RWPE2 (cell line): ENCODE data around the gene DCT.

Experiments used
- ATAC-seq: fragments of 200-7000 bp; cut with Tn5 transposase; 3 replicates; pipeline ENCODE4 v1.9.1; 2021; ENCODE audit warnings: low read depth
- DNase-seq: peaks from one replicate; pipeline ENCODE4 v3.0.0-alpha.2; 2020; ENCODE audit warnings: low spot score
- H3K27ac ChIP-seq: fragments of 450-650 bp; 2 replicates; pipeline ENCODE4 v1.5.1; 2017; ENCODE audit warnings: mild to moderate bottlenecking; ENCODE audit not compliant: poor library complexity, severe bottlenecking
- H3K27me3 ChIP-seq: fragments of 250-450 bp; sonication (Bioruptor Pico); 2 replicates; pipeline ENCODE4 v1.5.1; 2021; ENCODE audit warnings: mild to moderate bottlenecking, moderate library complexity; ENCODE audit not compliant: insufficient read depth, poor library complexity, severe bottlenecking
- H3K36me3 ChIP-seq: fragments of 250-450 bp; sonication (Bioruptor Pico); 2 replicates; pipeline ENCODE4 v1.5.1; 2020; ENCODE audit warnings: low read depth, mild to moderate bottlenecking, moderate library complexity
- H3K4me1 ChIP-seq: fragments of 250-450 bp; sonication (Bioruptor Pico); 2 replicates; pipeline ENCODE4 v1.5.1; 2021; ENCODE audit warnings: mild to moderate bottlenecking, moderate library complexity; ENCODE audit not compliant: insufficient read depth, poor library complexity, severe bottlenecking
- H3K4me3 ChIP-seq: fragments of 250-450 bp; sonication (Bioruptor Pico); 2 replicates; pipeline ENCODE4 v1.5.1; 2021; ENCODE audit warnings: mild to moderate bottlenecking, moderate library complexity; ENCODE audit not compliant: severe bottlenecking
- H3K9me3 ChIP-seq: fragments of 250-450 bp; sonication (Bioruptor Pico); 2 replicates; pipeline ENCODE4 v1.5.1; 2021; ENCODE audit warnings: mild to moderate bottlenecking, moderate library complexity; ENCODE audit not compliant: severe bottlenecking
- TF ChIP-seq, protein P1 (sequence below): fragments of 450-650 bp; IDR thresholded peaks from one replicate; pipeline ENCODE4 v1.5.1; 2017; ENCODE audit warnings: mild to moderate bottlenecking, moderate library complexity; ENCODE audit not compliant: poor library complexity, severe bottlenecking

DCT gene

DNA sequence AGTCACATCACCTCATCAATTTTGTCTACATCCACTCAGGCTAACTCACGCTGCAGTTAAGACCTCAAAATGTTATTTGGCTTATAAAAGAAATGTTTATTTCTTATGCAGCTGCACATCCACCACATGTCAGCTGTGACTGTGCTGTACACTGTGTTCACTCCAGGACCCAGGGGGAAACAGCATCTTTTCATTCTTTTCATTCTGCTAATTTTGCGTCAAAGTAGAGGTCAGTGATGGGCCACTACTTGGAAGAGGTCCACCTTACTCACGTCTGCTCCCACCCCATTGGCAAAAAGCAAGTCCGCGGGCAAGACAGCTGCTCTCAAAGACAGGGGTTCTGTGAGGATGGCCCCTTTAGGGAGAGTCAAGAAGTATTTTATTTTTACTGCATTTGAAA is 4.5 kb upstream of the DCT start:
- no peak for DNase-seq
- Histone ChIP-seq H3K27me3 (no peaks in the 10 kb centered on the region), H3K9me3 (no peaks in the 10 kb centered on the region), H3K4me3 (no peak overlapping the region), H3K4me1 (no peaks in the 10 kb centered on the region), H3K36me3 (no peaks in the 10 kb centered on the region), H3K27ac (no peak overlapping the region)
- TF ChIP-seq, protein P1, sequence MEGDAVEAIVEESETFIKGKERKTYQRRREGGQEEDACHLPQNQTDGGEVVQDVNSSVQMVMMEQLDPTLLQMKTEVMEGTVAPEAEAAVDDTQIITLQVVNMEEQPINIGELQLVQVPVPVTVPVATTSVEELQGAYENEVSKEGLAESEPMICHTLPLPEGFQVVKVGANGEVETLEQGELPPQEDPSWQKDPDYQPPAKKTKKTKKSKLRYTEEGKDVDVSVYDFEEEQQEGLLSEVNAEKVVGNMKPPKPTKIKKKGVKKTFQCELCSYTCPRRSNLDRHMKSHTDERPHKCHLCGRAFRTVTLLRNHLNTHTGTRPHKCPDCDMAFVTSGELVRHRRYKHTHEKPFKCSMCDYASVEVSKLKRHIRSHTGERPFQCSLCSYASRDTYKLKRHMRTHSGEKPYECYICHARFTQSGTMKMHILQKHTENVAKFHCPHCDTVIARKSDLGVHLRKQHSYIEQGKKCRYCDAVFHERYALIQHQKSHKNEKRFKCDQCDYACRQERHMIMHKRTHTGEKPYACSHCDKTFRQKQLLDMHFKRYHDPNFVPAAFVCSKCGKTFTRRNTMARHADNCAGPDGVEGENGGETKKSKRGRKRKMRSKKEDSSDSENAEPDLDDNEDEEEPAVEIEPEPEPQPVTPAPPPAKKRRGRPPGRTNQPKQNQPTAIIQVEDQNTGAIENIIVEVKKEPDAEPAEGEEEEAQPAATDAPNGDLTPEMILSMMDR = no peak
- ATAC-seq = no peak

DNA sequence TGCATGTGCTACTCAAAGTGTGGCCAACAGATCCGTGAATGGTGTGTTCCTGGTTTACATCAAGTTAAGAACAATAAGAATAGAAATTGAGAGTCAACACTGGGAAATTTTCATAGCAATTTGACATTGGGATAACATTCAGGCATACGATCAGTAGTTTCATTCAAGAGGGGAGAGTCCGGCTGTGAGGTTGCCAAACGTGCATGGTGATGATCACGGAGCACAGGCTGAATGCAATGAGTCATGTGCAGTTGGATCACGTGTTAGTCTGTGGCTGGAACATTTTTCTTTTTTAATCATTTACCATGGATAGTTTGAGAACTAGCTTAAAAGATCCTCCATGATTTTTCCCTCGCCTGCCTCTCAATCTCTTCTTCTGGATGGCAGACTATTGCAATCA is 2.5 kb upstream of the DCT start:
- Histone ChIP-seq H3K36me3 (no peaks in the 10 kb centered on the region), H3K4me3 (no peak overlapping the region), H3K4me1 (no peaks in the 10 kb centered on the region), H3K9me3 (no peaks in the 10 kb centered on the region), H3K27ac (no peak overlapping the region), H3K27me3 (no peaks in the 10 kb centered on the region)
- TF ChIP-seq, protein P1 = no peak
- ATAC-seq (0 out of 3 replicates have a peak, but pooled peaks have one; percentile 25), DNase-seq (no peak)

DNA sequence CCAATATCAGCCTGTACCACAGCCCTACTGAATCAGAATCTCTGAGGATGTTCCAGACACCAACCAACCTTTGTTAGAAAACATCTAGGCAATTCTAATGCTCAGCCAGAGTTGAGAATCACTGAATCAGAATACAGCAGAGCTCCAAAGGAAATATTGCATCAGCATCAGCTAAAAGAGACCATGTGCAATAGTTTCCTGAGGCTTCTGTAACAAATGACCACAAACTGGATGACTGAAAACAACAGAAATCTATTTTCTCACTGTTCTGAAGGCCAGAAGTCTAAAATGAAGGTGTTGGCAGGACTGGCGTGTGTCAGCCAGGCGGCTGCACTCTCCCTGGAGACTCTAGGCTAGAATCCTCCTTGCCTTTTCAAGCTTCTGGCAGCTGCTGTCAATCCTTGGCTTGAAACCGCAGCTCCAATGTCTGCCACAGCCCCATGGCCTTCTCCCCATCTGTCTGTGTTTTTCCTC is 1.2 kb upstream of the DCT start:
- Histone ChIP-seq H3K4me1 (no peaks in the 10 kb centered on the region), H3K4me3 (no peak overlapping the region), H3K9me3 (no peaks in the 10 kb centered on the region), H3K36me3 (no peaks in the 10 kb centered on the region), H3K27me3 (no peaks in the 10 kb centered on the region), H3K27ac (no peak overlapping the region)
- ATAC-seq = no peak
- no peak for DNase-seq
- TF ChIP-seq, protein P1 = no peak

DNA sequence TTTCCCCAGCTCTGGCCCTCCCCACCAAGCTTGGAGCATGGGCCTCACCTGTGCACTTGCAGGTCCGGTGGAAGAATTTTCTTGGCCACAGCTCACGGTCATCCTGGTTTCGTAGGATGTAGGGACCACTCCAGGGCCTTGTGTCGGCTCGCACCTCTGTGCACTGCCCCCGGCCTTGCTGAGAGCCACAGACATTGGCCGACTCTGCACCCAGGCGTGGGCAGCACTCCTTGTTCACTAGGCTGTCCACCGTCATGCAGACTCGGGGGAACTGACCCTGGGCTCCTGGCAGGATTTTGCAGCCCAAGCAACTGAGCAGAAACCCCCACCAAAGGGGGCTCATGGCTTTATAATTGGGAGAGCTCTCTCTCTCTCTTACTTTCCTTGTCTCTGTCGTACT is 569 bp downstream of the DCT start:
- no peak for ATAC-seq

DNA sequence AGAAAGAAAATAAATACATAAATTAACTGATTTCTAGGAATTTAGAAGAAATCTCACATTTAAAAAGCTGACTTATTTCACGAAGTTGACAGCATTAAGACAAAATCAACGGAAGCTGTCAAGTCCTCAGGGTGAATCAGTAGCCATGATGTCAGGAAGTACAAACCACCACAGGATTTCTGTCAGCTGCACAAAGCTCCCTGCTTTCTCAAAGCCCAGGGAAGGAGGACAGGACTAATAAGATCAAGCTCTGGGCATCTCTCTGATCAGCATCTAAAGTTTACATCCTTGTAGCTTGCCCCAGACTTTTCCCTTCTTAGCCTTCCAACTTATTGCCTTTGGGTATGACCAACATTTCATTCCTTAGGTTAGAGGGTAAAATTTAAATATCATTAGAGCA is 9.4 kb downstream of the DCT start:
- no peaks in the 10 kb centered on the region for H3K36me3 ChIP-seq
- no peak overlapping the region for H3K27ac ChIP-seq
- H3K27me3 ChIP-seq = no peaks in the 10 kb centered on the region
- H3K9me3 ChIP-seq = no peaks in the 10 kb centered on the region
- TF ChIP-seq, protein P1 = no peak
- DNase-seq (no peak), ATAC-seq (no peak)
- no peaks in the 10 kb centered on the region for H3K4me1 ChIP-seq
- no peak overlapping the region for H3K4me3 ChIP-seq

More for the DNA sequence above, 569 bp downstream of the DCT start:
- no peak for DNase-seq
- no peaks in the 10 kb centered on the region for H3K4me1 ChIP-seq
- H3K9me3 ChIP-seq = no peaks in the 10 kb centered on the region
- H3K36me3 ChIP-seq = no peaks in the 10 kb centered on the region
- H3K27me3 ChIP-seq = no peaks in the 10 kb centered on the region
- H3K4me3 ChIP-seq = no peak overlapping the region
- no peak overlapping the region for H3K27ac ChIP-seq
- TF ChIP-seq, protein P1 = no peak
